Trophoblast cell (in vitro differentiated cells and primary cell): Measurements from ENCODE around the gene IL10.

ENCODE experiments used
- DNase-seq, 2 donors: peaks; one replicate each; pipeline ENCODE4 v3.0.0-alpha.2; 2016
- H2AFZ ChIP-seq: 2 replicates; pipeline ENCODE4 v1.6.1; 2013; ENCODE audit warnings: low read length, moderate library complexity, mild to moderate bottlenecking; ENCODE audit not compliant: insufficient read depth, poor library complexity
- H2AK5ac ChIP-seq: 2 replicates; pipeline ENCODE4 v1.6.1; 2013; ENCODE audit warnings: mild to moderate bottlenecking, low read length
- H2BK120ac ChIP-seq: 2 replicates; pipeline ENCODE4 v1.6.1; 2013; ENCODE audit warnings: low read length, mild to moderate bottlenecking, moderate library complexity; ENCODE audit not compliant: insufficient read depth, poor library complexity
- H2BK12ac ChIP-seq: 2 replicates; pipeline ENCODE4 v1.6.1; 2013; ENCODE audit warnings: mild to moderate bottlenecking, low read length, moderate library complexity
- H2BK5ac ChIP-seq: 2 replicates; pipeline ENCODE4 v1.6.1; 2013; ENCODE audit warnings: low read length, low read depth, moderate library complexity, mild to moderate bottlenecking; ENCODE audit not compliant: poor library complexity
- H3K14ac ChIP-seq: 2 replicates; pipeline ENCODE4 v1.6.1; 2013; ENCODE audit warnings: mild to moderate bottlenecking, low read length
- H3K18ac ChIP-seq: 2 replicates; pipeline ENCODE4 v1.6.1; 2013; ENCODE audit warnings: mild to moderate bottlenecking, low read length
- H3K23ac ChIP-seq: 2 replicates; pipeline ENCODE4 v1.6.1; 2013; ENCODE audit warnings: low read length
- H3K27ac ChIP-seq: 2 replicates; pipeline ENCODE4 v1.5.1; 2013; ENCODE audit warnings: low read depth, mild to moderate bottlenecking, inconsistent platforms, low read length, moderate library complexity
- H3K27me3 ChIP-seq: 2 replicates; pipeline ENCODE4 v1.6.1; 2013; ENCODE audit warnings: inconsistent platforms, mild to moderate bottlenecking, low read length, moderate library complexity; ENCODE audit not compliant: insufficient read depth
- H3K36me3 ChIP-seq, 2 experiments: 1 replicate in 1 of 2; 2 replicates in 1 of 2; pipeline ENCODE4 v1.6.1; 2013; ENCODE audit warnings: low read length in 2 of 2, mild to moderate bottlenecking in 2 of 2, moderate library complexity in 1 of 2; ENCODE audit not compliant: insufficient read depth in 2 of 2, control insufficient read depth in 1 of 2
- H3K4ac ChIP-seq: 2 replicates; pipeline ENCODE4 v1.6.1; 2013; ENCODE audit warnings: low read depth, mild to moderate bottlenecking, low read length, moderate library complexity
- H3K4me1 ChIP-seq, 2 experiments: 1 replicate in 1 of 2; 2 replicates in 1 of 2; pipeline ENCODE4 v1.6.1; 2013; ENCODE audit warnings: low read length in 2 of 2, mild to moderate bottlenecking in 2 of 2, moderate library complexity in 1 of 2; ENCODE audit not compliant: insufficient read depth in 2 of 2, control insufficient read depth in 1 of 2
- H3K4me2 ChIP-seq: 2 replicates; pipeline ENCODE4 v1.6.1; 2013; ENCODE audit warnings: inconsistent platforms, mild to moderate bottlenecking, low read length, moderate library complexity
- H3K4me3 ChIP-seq: 2 replicates; pipeline ENCODE4 v1.5.1; 2013; ENCODE audit warnings: mild to moderate bottlenecking, low read depth, low read length, inconsistent platforms
- H3K79me1 ChIP-seq: one replicate; pipeline ENCODE4 v1.6.1; 2013; ENCODE audit warnings: low read length
- H3K79me2 ChIP-seq: 2 replicates; pipeline ENCODE4 v1.6.1; 2013; ENCODE audit warnings: low read length, mild to moderate bottlenecking; ENCODE audit not compliant: control insufficient read depth, insufficient read depth, poor library complexity
- H3K9ac ChIP-seq: 2 replicates; pipeline ENCODE4 v1.6.1; 2013; ENCODE audit warnings: mild to moderate bottlenecking, low read length
- H3K9me3 ChIP-seq: 2 replicates; pipeline ENCODE4 v1.6.1; 2013; ENCODE audit warnings: low read depth, mild to moderate bottlenecking, control low read depth, inconsistent platforms, low read length; ENCODE audit not compliant: insufficient read depth
- H4K12ac ChIP-seq: 2 replicates; pipeline ENCODE4 v1.6.1; 2013; ENCODE audit warnings: low read depth, mild to moderate bottlenecking, low read length, moderate library complexity
- H4K8ac ChIP-seq: 2 replicates; pipeline ENCODE4 v1.6.1; 2013; ENCODE audit warnings: low read depth, mild to moderate bottlenecking, low read length, moderate library complexity
- H4K91ac ChIP-seq: one replicate; pipeline ENCODE4 v1.6.1; 2013; ENCODE audit warnings: low read depth, mild to moderate bottlenecking, low read length, moderate library complexity
- WGBS: extraction: QIAGEN DNeasy Blood & Tissue Kit; methylation state at CpG from one replicate; pipeline ENCODE4 v1.1.7; 2013; ENCODE audit warnings: missing lambda C conversion rate; ENCODE audit not compliant: insufficient read length, insufficient coverage; ENCODE audit errors: extremely low coverage; 5-methylcytosine and 5-hydroxymethylcytosine counted together

IL10 gene

DNA sequence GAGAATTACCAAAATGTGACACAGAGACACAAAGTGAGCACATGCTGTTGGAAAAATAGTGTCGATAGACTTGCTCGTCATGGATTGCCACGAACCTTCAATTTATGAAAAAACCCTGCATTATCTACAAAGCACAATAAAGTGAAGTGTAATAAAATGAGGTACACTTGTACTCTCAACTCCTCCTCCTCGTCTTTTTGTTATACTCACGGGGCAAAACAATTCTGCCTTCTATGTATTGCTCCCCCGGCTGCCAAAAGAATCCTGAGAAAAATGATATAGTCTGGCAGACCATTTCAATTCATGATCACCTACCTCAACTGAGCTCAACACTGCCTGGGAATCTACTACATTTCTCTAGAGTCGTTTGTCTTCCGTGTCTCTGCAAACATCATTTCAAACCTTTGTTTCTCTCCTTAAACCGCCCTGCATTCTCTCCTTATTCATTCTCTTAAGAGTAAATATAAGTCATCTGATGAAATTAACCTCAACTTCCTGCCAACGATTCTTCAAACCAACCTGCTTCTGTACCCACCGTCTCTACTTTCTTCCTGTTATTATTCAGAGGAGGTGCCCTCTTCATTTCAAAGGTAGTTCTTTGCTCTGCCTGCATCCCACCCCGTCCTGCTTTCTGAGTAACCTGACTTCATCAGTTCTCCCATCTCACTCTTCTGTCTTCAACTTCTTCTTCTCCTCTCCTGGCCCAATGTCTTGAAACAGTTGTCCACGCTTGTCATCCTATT is 14.6 kb downstream of the IL10 start:
- Histone ChIP-seq H3K9me3 (no peaks in the 10 kb centered on the region), H3K14ac (no peak overlapping the region), H3K4me1 (peaks cover 0 to 3% of the 10 kb centered on the region in 2 experiments), H2AFZ (no peak overlapping the region), H3K27me3 (no peaks in the 10 kb centered on the region), H3K23ac (no peak overlapping the region), H2BK12ac (no peak overlapping the region), H3K79me1 (no peaks in the 10 kb centered on the region), H3K36me3 (no peaks in the 10 kb centered on the region), H3K27ac (no peak overlapping the region), H3K18ac (no peak overlapping the region), H2BK120ac (no peak overlapping the region), H4K91ac (no peak overlapping the region), H3K4ac (no peak overlapping the region), H4K8ac (no peak overlapping the region), H3K4me3 (no peak overlapping the region), H3K9ac (no peak overlapping the region), H4K12ac (no peak overlapping the region), H3K4me2 (no peak overlapping the region), H2AK5ac (no peak overlapping the region), H3K79me2 (no peaks in the 10 kb centered on the region), H2BK5ac (no peak overlapping the region)
- no CpG with 5 or more reads among the region's 13 CpGs for WGBS
- DNase-seq, result no peak

DNA sequence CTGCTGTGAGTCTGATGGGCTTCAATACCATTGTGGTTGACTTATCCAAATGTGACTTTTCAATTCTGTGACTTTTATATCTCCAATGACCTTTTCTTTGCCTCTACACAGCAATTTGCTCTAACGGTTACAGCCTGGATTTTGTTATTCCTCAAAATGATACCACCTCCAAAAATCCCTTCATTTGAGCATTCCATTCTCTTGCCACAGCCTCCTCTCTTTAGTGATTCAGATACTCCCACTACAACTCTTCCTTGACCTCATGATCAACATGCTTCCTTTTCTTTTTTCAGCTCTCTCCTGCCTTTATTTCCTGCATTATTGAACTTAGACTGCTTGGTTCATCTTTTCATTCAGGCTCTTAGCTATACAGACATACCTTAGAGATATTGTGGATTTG is 18.3 kb downstream of the IL10 start:
- DNase-seq, result peak in 1 of 2 donors; percentile 14
- Histone ChIP-seq H3K9me3 (no peaks in the 10 kb centered on the region), H2AK5ac (no peak overlapping the region), H3K27me3 (no peaks in the 10 kb centered on the region), H2BK120ac (no peak overlapping the region), H3K4me3 (no peak overlapping the region), H3K18ac (no peak overlapping the region), H4K12ac (no peak overlapping the region), H4K8ac (no peak overlapping the region), H3K79me1 (no peaks in the 10 kb centered on the region), H3K4me1 (no peaks in the 10 kb centered on the region), H2BK12ac (no peak overlapping the region), H3K14ac (no peak overlapping the region), H3K9ac (no peak overlapping the region), H3K36me3 (no peaks in the 10 kb centered on the region), H3K27ac (no peak overlapping the region), H3K23ac (no peak overlapping the region), H2AFZ (no peak overlapping the region), H3K79me2 (no peaks in the 10 kb centered on the region), H3K4me2 (no peak overlapping the region), H4K91ac (no peak overlapping the region), H2BK5ac (no peak overlapping the region), H3K4ac (no peak overlapping the region)
- no CpG with 5 or more reads among the region's 1 CpG for WGBS

DNA sequence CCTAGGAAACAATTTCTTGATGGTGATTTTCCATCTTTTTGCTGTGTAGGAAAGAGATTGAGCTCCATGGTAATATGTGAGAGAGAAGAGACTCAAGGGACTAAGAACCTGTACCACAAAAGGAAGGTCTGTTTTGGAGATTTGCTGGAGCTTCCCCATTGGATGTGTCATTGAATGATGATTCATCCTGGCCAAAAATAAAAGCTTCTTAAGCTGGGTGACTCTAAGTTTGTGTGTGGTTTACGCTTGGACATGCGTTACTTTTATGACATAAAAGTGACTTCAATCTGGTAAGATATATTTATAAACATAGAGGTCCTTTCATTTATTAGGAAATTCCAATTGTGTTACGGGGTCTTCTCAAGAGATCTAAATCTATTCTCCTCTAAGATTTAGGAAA is 19.2 kb downstream of the IL10 start:
- Histone ChIP-seq H3K14ac (no peak overlapping the region), H2BK120ac (no peak overlapping the region), H4K12ac (no peak overlapping the region), H4K8ac (no peak overlapping the region), H4K91ac (no peak overlapping the region), H3K4me1 (no peaks in the 10 kb centered on the region), H3K27ac (no peak overlapping the region), H3K4me3 (no peak overlapping the region), H2BK12ac (no peak overlapping the region), H3K4ac (no peak overlapping the region), H3K9me3 (no peaks in the 10 kb centered on the region), H3K79me1 (no peaks in the 10 kb centered on the region), H2AK5ac (no peak overlapping the region), H3K4me2 (no peak overlapping the region), H3K9ac (no peak overlapping the region), H3K18ac (no peak overlapping the region), H3K27me3 (no peaks in the 10 kb centered on the region), H3K23ac (no peak overlapping the region), H3K36me3 (no peaks in the 10 kb centered on the region), H3K79me2 (no peaks in the 10 kb centered on the region), H2BK5ac (no peak overlapping the region), H2AFZ (no peak overlapping the region)
- WGBS, result no CpG with 5 or more reads among the region's 3 CpGs
- DNase-seq, result peak in 1 of 2 donors; percentile 34

DNA sequence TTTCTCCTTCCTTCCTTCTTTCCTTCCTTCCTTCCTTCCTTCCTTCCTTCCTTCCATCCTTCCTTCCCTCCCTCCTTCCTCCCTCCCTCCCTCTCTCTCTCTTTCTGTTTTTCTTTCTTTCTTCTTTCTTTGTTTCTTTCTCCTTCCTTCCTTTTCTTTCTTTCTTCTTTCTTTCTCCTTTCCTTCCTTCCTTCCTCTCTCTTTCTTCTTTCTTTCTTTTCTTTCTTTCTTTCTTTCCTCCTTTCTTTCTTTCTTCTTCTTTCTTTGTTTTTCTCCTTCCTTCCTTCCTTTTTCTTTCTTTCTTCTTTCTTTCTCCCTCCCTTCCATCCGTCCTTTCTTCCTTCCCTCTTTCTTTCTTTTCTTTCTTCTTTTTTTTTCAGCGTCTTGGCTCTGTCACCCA is 19.8 kb downstream of the IL10 start:
- H2BK12ac ChIP-seq, result no peak overlapping the region
- no peak overlapping the region for H2BK5ac ChIP-seq
- H2AK5ac ChIP-seq, result no peak overlapping the region
- H2AFZ ChIP-seq, result no peak overlapping the region
- H3K79me2 ChIP-seq, result no peaks in the 10 kb centered on the region
- H3K27me3 ChIP-seq, result no peaks in the 10 kb centered on the region
- H2BK120ac ChIP-seq, result no peak overlapping the region
- no peaks in the 10 kb centered on the region for H3K4me1 ChIP-seq
- no peak overlapping the region for H4K12ac ChIP-seq
- no peak overlapping the region for H3K4me3 ChIP-seq
- H3K36me3 ChIP-seq, result no peaks in the 10 kb centered on the region
- no peak overlapping the region for H4K91ac ChIP-seq
- H3K9me3 ChIP-seq, result no peaks in the 10 kb centered on the region
- no peak for DNase-seq
- no peak overlapping the region for H3K14ac ChIP-seq
- no peak overlapping the region for H3K23ac ChIP-seq
- no peaks in the 10 kb centered on the region for H3K79me1 ChIP-seq
- H3K27ac ChIP-seq, result no peak overlapping the region
- H3K9ac ChIP-seq, result no peak overlapping the region
- no peak overlapping the region for H3K4me2 ChIP-seq
- no peak overlapping the region for H3K18ac ChIP-seq
- no peak overlapping the region for H4K8ac ChIP-seq
- H3K4ac ChIP-seq, result no peak overlapping the region
- WGBS, result no CpG with 5 or more reads among the region's 2 CpGs
